IMR-90 (cell line): ENCODE data around the gene SLC30A1.

Experiments used
- BHLHE40 ChIP-seq: fragments of 150-350 bp; IDR thresholded peaks from 2 replicates; pipeline ENCODE4 v1.6.1; 2016; ENCODE audit warnings: mild to moderate bottlenecking, low read depth, low read length
- MXI1 ChIP-seq: IDR thresholded peaks from 2 replicates; pipeline ENCODE4 v1.6.1; 2012; ENCODE audit warnings: low read depth, mild to moderate bottlenecking, low read length, moderate library complexity, borderline replicate concordance
- POLR2A ChIP-seq: IDR thresholded peaks from 2 replicates; pipeline ENCODE4 v1.6.1; 2012; ENCODE audit warnings: mild to moderate bottlenecking, low read depth, low read length
- RAD21 ChIP-seq: IDR thresholded peaks from 2 replicates; pipeline ENCODE4 v1.6.1; 2012; ENCODE audit warnings: low read length, improper control_type of control experiment
- SMC3 ChIP-seq: fragments of 150-350 bp; IDR thresholded peaks from 2 replicates; pipeline ENCODE4 v1.6.1; 2016; ENCODE audit warnings: low read depth, mild to moderate bottlenecking, antibody characterized with exemption, low read length, moderate library complexity
- TF ChIP-seq, protein P1 (sequence below): conservative IDR thresholded peaks from 2 replicates; pipeline ENCODE4 v1.5.1; 2012; ENCODE audit warnings: mild to moderate bottlenecking, low read depth, low read length, improper control_type of control experiment

- TF ChIP-seq RAD21 (no peak), POLR2A (no peak), MXI1 (no peak), BHLHE40 (no peak), SMC3 (no peak)
- TF ChIP-seq, protein P1, sequence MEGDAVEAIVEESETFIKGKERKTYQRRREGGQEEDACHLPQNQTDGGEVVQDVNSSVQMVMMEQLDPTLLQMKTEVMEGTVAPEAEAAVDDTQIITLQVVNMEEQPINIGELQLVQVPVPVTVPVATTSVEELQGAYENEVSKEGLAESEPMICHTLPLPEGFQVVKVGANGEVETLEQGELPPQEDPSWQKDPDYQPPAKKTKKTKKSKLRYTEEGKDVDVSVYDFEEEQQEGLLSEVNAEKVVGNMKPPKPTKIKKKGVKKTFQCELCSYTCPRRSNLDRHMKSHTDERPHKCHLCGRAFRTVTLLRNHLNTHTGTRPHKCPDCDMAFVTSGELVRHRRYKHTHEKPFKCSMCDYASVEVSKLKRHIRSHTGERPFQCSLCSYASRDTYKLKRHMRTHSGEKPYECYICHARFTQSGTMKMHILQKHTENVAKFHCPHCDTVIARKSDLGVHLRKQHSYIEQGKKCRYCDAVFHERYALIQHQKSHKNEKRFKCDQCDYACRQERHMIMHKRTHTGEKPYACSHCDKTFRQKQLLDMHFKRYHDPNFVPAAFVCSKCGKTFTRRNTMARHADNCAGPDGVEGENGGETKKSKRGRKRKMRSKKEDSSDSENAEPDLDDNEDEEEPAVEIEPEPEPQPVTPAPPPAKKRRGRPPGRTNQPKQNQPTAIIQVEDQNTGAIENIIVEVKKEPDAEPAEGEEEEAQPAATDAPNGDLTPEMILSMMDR, result no peak
Measured at GRCh38 chr1:211576717-211577116, 2.2 kb downstream of the SLC30A1 start.
